ENCODE data around the gene NTHL1. TPM values are rescaled to one million over a fixed set of nuclear protein-coding genes. Genes with fewer than 3 reads are reported as not detected.

The NTHL1 gene
- total RNA-seq (2021), result 47.3 and 66.6 TPM in 2 replicates
- percentile 39 among the genes with signal in this experiment for Bru-seq, nascent RNA
- percentile 48 among the genes with signal in this experiment for BruChase-seq, experiment 1, labeled RNA remaining after a 2-hour chase
- percentile 47 among the genes with signal in this experiment for BruChase-seq, experiment 2, labeled RNA remaining after a 6-hour chase
- long read RNA-seq, transcript NTHL1-201 (6 exons, 1,067 nt), result major isoform, 68 of 89 reads
- long read RNA-seq, partial matches to known transcripts, result 0 of 89 reads
- long read RNA-seq, other reads (novel, unspliced or antisense), result 17 of 89 reads

DNA sequence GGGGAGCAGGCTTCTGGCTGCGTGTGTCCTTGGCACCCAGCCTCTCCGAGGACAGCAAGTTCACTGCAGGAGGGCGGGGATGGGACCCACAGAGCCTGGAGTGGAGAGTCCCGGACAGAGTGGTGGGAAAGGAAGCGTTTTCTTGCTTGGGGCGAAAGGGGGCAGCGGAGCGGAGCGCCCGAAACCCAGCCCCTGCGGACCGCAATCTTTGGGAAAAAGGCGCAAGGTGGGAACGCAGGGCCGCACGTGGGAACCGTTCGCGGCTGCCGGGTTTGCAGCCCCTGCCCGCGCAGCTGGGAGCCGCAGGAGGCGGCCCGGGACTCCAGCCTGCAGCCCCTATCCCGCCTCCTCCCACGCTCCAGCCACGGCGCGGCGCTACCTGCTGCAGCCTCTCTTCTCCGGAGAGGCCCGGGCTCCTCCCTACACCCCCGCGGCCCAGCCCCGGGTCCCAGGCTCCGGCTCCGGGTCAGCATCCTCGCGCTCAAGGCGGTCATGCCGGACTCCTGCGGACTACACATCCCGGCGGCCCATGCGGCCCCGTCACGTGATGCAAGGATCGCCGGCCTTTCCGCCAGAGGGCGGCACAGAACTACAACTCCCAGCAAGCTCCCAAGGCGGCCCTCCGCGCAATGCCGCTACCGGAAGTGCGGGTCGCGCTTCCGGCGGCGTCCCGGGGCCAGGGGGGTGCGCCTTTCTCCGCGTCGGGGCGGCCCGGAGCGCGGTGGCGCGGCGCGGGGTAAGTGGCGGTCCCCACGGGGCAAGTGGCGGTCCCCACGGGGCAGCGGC, at the start of gene NTHL1, which contains the start of gene TSC2:
TSS of gene NTHL1 (minus strand) at position 505 of the 786 bp plus-strand sequence. CDS start at position 494, 11 bp downstream.
TSS of gene TSC2 (plus strand) at position 656 of the 786 bp plus-strand sequence. CDS start 631 bp downstream, outside the sequence.
- ChIA-PET POLR2A (ENCODE audit: unreplicated experiment) (interaction anchor here (0.6 to 1.0 kb wide), 5 partner anchors 14 to 108 kb away, joined by 4 to 12 read pairs (median 6); partner anchors contain the start of gene TRAF7), CTCF (interaction anchor here (0.6 to 1.4 kb wide), 5 partner anchors 12 to 93 kb away, joined by 3 to 6 read pairs (median 3); no protein-coding TSS in a partner anchor)
- H3K79me2 ChIP-seq (ENCODE audit: low read depth), result peaks cover 26% of the 10 kb centered on the region
- H2AFZ ChIP-seq, result peak within 1 kb of the TSS; percentile 88
- TF ChIP-seq, protein P1, sequence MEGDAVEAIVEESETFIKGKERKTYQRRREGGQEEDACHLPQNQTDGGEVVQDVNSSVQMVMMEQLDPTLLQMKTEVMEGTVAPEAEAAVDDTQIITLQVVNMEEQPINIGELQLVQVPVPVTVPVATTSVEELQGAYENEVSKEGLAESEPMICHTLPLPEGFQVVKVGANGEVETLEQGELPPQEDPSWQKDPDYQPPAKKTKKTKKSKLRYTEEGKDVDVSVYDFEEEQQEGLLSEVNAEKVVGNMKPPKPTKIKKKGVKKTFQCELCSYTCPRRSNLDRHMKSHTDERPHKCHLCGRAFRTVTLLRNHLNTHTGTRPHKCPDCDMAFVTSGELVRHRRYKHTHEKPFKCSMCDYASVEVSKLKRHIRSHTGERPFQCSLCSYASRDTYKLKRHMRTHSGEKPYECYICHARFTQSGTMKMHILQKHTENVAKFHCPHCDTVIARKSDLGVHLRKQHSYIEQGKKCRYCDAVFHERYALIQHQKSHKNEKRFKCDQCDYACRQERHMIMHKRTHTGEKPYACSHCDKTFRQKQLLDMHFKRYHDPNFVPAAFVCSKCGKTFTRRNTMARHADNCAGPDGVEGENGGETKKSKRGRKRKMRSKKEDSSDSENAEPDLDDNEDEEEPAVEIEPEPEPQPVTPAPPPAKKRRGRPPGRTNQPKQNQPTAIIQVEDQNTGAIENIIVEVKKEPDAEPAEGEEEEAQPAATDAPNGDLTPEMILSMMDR (conservative IDR thresholded peaks at IDR 0.05), result peak; percentile 55
- TF ChIP-seq EZH2 (IDR thresholded peaks at IDR 0.05; ENCODE audit: low read depth), result no peak
- no peaks in the 10 kb centered on the region for H4K20me1 ChIP-seq (ENCODE audit: insufficient read depth)
- intact Hi-C loops (cut with micrococcal nuclease; ENCODE audit: unreplicated experiment), result loop anchor here (2.0 to 10.0 kb wide), 3 partner anchors 15 to 557 kb away; partner anchors contain the start of genes GFER and NOXO1
- H3F3A ChIP-seq (ENCODE audit: insufficient read depth, low read depth), result peaks cover 18% of the 10 kb centered on the region; the same call in 1 of the 2 replicates
- no peaks in the 10 kb centered on the region for H3K9me2 ChIP-seq (ENCODE audit: insufficient read depth)
- H3K4me1 ChIP-seq (replicated peaks; ENCODE audit: insufficient read depth), result peaks cover 29% of the 10 kb centered on the region
- no TSS peak for BruUV-seq (replicated peaks)
- peak within 1 kb of the TSS; percentile 94 for H3K4me2 ChIP-seq
- no peaks in the 10 kb centered on the region for H3K36me3 ChIP-seq (ENCODE audit: low read depth)
- H3K27ac ChIP-seq, result no peak within 1 kb of the TSS
- DNase-seq, result peak; percentile 89 to 98
- no peaks in the 10 kb centered on the region for H3K27me3 ChIP-seq (ENCODE audit: insufficient read depth, low read depth)
- H3K4me3 ChIP-seq, result peak within 1 kb of the TSS; percentile 88
- no peaks in the 10 kb centered on the region for H3K9me3 ChIP-seq (ENCODE audit: insufficient read depth, low read depth)

DNA sequence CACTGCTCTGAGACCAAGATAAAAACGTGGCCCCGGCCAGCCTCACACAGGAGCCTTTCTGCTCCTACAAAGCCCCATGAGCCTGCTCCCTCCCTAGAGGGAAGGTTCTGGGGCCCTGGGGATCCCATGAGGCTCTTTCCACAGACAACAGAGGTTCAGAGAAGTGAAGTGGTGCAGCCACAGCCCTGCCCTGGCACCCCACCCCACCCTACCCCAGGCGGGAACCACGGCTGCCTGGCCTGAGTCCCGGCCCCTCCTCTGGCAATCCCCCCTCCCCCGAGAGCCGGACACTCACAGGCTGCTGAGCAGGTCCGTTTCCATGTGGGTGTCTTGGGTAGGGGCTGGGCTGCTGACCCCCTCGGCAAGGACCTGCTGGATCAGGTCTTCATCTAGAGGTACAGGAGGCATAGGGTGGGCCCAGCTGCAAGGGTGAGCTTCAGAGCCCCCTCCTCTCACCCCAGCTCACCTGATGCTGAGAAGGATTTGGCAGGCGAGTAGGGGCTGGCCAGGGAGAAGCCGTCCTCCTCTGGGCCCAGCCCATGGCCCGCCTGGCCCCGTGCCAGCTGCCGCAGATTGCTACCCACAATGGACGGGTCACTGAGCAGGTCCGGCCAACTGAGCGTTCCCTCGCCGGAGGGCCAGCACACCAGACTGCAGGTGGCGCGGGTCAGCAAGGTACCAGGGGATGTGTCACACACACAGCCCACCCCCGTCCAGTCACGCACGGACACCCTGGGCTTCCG, 49.4 kb upstream of the NTHL1 start:
- H3K4me1 ChIP-seq (replicated peaks; ENCODE audit: insufficient read depth), result no peaks in the 10 kb centered on the region
- no peaks in the 10 kb centered on the region for H4K20me1 ChIP-seq (ENCODE audit: insufficient read depth)
- H3K27ac ChIP-seq, result no peak overlapping the region
- H2AFZ ChIP-seq, result no peak overlapping the region
- CTCF ChIA-PET, result interaction anchor here (0.7 kb wide), 1 partner anchor 81 kb away, joined by 3 read pairs; no protein-coding TSS in a partner anchor
- DNase-seq, result peak in 1 of 2 experiments; percentile 31
- no peaks in the 10 kb centered on the region for H3K9me2 ChIP-seq (ENCODE audit: insufficient read depth)
- peaks cover 3% of the 10 kb centered on the region; the same call in 1 of the 2 replicates for H3F3A ChIP-seq (ENCODE audit: insufficient read depth, low read depth)
- no peak overlapping the region for H3K4me2 ChIP-seq
- H3K4me3 ChIP-seq, result no peak overlapping the region
- intact Hi-C loops (cut with micrococcal nuclease; ENCODE audit: unreplicated experiment), result no loop called here
- H3K36me3 ChIP-seq (ENCODE audit: low read depth), result no peaks in the 10 kb centered on the region
- POLR2A ChIA-PET (ENCODE audit: unreplicated experiment), result no interaction called here
- no peaks in the 10 kb centered on the region for H3K9me3 ChIP-seq (ENCODE audit: insufficient read depth, low read depth)
- no TSS peak for BruUV-seq (replicated peaks)
- no peaks in the 10 kb centered on the region for H3K27me3 ChIP-seq (ENCODE audit: insufficient read depth, low read depth)
- no peak for TF ChIP-seq EZH2 (IDR thresholded peaks at IDR 0.05; ENCODE audit: low read depth)
- TF ChIP-seq, protein P1 (conservative IDR thresholded peaks at IDR 0.05), result no peak
- H3K79me2 ChIP-seq (ENCODE audit: low read depth), result no peaks in the 10 kb centered on the region

Measured in PC-9 (cell line).